ENCODE results near the gene WDR70.

GRCh38 chr5:37730896-37731455, 351.9 kb downstream of the WDR70 start:
- TF ChIP-seq, protein P1, sequence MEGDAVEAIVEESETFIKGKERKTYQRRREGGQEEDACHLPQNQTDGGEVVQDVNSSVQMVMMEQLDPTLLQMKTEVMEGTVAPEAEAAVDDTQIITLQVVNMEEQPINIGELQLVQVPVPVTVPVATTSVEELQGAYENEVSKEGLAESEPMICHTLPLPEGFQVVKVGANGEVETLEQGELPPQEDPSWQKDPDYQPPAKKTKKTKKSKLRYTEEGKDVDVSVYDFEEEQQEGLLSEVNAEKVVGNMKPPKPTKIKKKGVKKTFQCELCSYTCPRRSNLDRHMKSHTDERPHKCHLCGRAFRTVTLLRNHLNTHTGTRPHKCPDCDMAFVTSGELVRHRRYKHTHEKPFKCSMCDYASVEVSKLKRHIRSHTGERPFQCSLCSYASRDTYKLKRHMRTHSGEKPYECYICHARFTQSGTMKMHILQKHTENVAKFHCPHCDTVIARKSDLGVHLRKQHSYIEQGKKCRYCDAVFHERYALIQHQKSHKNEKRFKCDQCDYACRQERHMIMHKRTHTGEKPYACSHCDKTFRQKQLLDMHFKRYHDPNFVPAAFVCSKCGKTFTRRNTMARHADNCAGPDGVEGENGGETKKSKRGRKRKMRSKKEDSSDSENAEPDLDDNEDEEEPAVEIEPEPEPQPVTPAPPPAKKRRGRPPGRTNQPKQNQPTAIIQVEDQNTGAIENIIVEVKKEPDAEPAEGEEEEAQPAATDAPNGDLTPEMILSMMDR (IDR thresholded peaks at IDR 0.05): no peak
- no peak for TF ChIP-seq EP300 (IDR thresholded peaks at IDR 0.05; ENCODE audit: low read depth)

Measured in transverse colon (tissue), 3 donors.